K562 (cell line): Measurements from ENCODE around the gene CBX3. TPM values are rescaled to one million over a fixed set of nuclear protein-coding genes. Genes with fewer than 3 reads are reported as not detected.

Experiments used
- ATAC-seq: fragments of 200-7000 bp; cut with Tn5 transposase; 3 replicates; pipeline ENCODE4 v1.9.1; 2020; ENCODE audit warnings: moderate library complexity
- BruUV-seq: library from RNA; stranded (reverse); fragments of 400-500 nt; replicated peaks from 2 replicates; lab custom pipeline; 2021; lab: Mats Ljungman, UMichigan
- CTCF ChIA-PET: fragments of 300-600 bp; formaldehyde crosslinking; extraction: SDS; loops from one replicate; lab custom pipeline; 2021; ENCODE audit warnings: low intra/inter-chr PET ratio; lab: Yijun Ruan, JAX
- POLR2A ChIA-PET: fragments of 300-600, 350-650 bp; sonication (Branson Sonifier 250); formaldehyde crosslinking; extraction: SDS; loops from one replicate; lab custom pipeline; 2021; ENCODE audit warnings: antibody characterized with exemption, inconsistent platforms; lab: Yijun Ruan, JAX
- DNase-seq, 4 experiments: peaks; one replicate each; pipeline versions ENCODE4 v3.0.0 to v3.0.0-alpha.2; 2011 to 2018; ENCODE audit warnings: low spot score in 3 of 4, mixed read lengths in 3 of 4; ENCODE audit errors: extremely low read depth in 1 of 4
- FAIRE-seq: peaks from 2 replicates; lab custom pipeline; 2011; peaks lifted over from hg19 to GRCh38; lab: Jason Lieb, UNC
- H2AFZ ChIP-seq: 2 replicates; pipeline ENCODE4 v1.6.0; 2011; ENCODE audit warnings: low read depth, low read length, control low read depth, inconsistent platforms
- H3K27ac ChIP-seq: fragments of 200-600 bp; 3 replicates; pipeline ENCODE4 v1.8.0; 2011; ENCODE audit warnings: low read depth, mild to moderate bottlenecking, control low read depth, inconsistent platforms, low read length, moderate library complexity, mixed read lengths; ENCODE audit errors: extremely low read depth
- H3K27me3 ChIP-seq, 2 experiments: fragments of 300-600 bp in 1 of 2; 2 replicates in 1 of 2; 3 replicates in 1 of 2; pipeline versions ENCODE4 v1.6.0 to v1.8.0; 2011; ENCODE audit warnings: inconsistent platforms in 2 of 2, low read length in 2 of 2, mild to moderate bottlenecking in 1 of 2, mixed read lengths in 1 of 2, moderate library complexity in 1 of 2; ENCODE audit not compliant: control insufficient read depth in 2 of 2, insufficient read depth in 2 of 2
- H3K36me3 ChIP-seq: fragments of 300-600 bp; 3 replicates; pipeline ENCODE4 v1.8.0; 2011; ENCODE audit warnings: mild to moderate bottlenecking, low read length, inconsistent platforms; ENCODE audit not compliant: control insufficient read depth, insufficient read depth
- H3K4me1 ChIP-seq, 2 experiments: fragments of 200-600 bp in 1 of 2; replicated peaks in 1 of 2; 2 replicates in 1 of 2; 3 replicates in 1 of 2; pipeline versions ENCODE4 v1.5.1 to v1.8.0; 2011; ENCODE audit warnings: inconsistent platforms in 2 of 2, low read length in 2 of 2, mild to moderate bottlenecking in 1 of 2, mixed read lengths in 1 of 2, moderate library complexity in 1 of 2; ENCODE audit not compliant: control insufficient read depth in 2 of 2, insufficient read depth in 2 of 2
- H3K4me2 ChIP-seq: 2 replicates; pipeline ENCODE4 v1.6.1; 2011; ENCODE audit warnings: low read length, control low read depth, inconsistent platforms, mixed read lengths; ENCODE audit not compliant: insufficient read depth
- H3K4me3 ChIP-seq: fragments of 200-600 bp; sonication (generic), shearing (Covaris generic); 2 replicates; pipeline ENCODE4 v1.5.1; 2016; ENCODE audit warnings: control low read depth, inconsistent platforms
- H3K79me2 ChIP-seq: fragments of 200-600 bp; 3 replicates; pipeline ENCODE4 v1.8.0; 2011; ENCODE audit warnings: low read length, inconsistent platforms; ENCODE audit not compliant: control insufficient read depth, insufficient read depth
- H3K9ac ChIP-seq, 2 experiments: 2 replicates each; pipeline versions ENCODE4 v1.6.0 to v1.6.1; 2011; ENCODE audit warnings: low read depth in 2 of 2, low read length in 2 of 2, control low read depth in 1 of 2, inconsistent platforms in 1 of 2, mild to moderate bottlenecking in 1 of 2, mixed read lengths in 1 of 2; ENCODE audit not compliant: insufficient read depth in 1 of 2
- H3K9me1 ChIP-seq: one replicate; pipeline ENCODE4 v1.6.0; 2011; ENCODE audit warnings: inconsistent platforms, mild to moderate bottlenecking, low read length, moderate library complexity; ENCODE audit not compliant: control insufficient read depth, insufficient read depth
- H3K9me3 ChIP-seq: replicated peaks from 2 replicates; pipeline ENCODE4 v1.5.1; 2011; ENCODE audit warnings: low read depth, low read length, inconsistent platforms; ENCODE audit not compliant: control insufficient read depth, insufficient read depth
- H4K20me1 ChIP-seq: replicated peaks from 2 replicates; pipeline ENCODE4 v1.6.1; 2011; ENCODE audit warnings: low read length, inconsistent platforms, mixed read lengths; ENCODE audit not compliant: control insufficient read depth, insufficient read depth
- CBX3 ChIP-seq, 2 experiments: IDR thresholded peaks; 1 replicate in 1 of 2; 2 replicates in 1 of 2; pipeline ENCODE4 v1.6.1; 2012; ENCODE audit warnings: inconsistent platforms in 2 of 2, low read length in 2 of 2, borderline replicate concordance in 1 of 2, control low read depth in 1 of 2
- CEBPG ChIP-seq, 3 experiments: fragments of 200-800 bp in 1 of 3; sonication (Bioruptor generic) in 1 of 3; sonication (generic) in 1 of 3; formaldehyde crosslinking in 1 of 3; IDR thresholded peaks in 2 of 3; conservative IDR thresholded peaks in 1 of 3; 2 replicates each; pipeline versions ENCODE4 v1.6.1 to v1.8.0; 2016 to 2022; ENCODE audit warnings: missing compliant biosample characterization in 2 of 3, missing genetic modification characterization in 2 of 3, mild to moderate bottlenecking in 1 of 3, missing genetic modification reagents in 1 of 3
- ELF4 ChIP-seq: fragments of 450-650 bp; formaldehyde crosslinking; IDR thresholded peaks from 2 replicates; pipeline ENCODE4 v1.4.0; 2022; ENCODE audit warnings: missing genetic modification characterization
- EWSR1 ChIP-seq: fragments of 450-650 bp; IDR thresholded peaks from 2 replicates; pipeline ENCODE4 v1.6.1; 2018; ENCODE audit warnings: borderline replicate concordance, mild to moderate bottlenecking, low read depth, moderate library complexity; ENCODE audit not compliant: partially characterized antibody
- NFE2 ChIP-seq: IDR thresholded peaks from 2 replicates; pipeline ENCODE4 v1.6.1; 2014; ENCODE audit warnings: antibody characterized with exemption, low read depth
- RAD21 ChIP-seq, 2 experiments: fragments of 250-450 bp in 1 of 2; fragments of 450-650 bp in 1 of 2; sonication (Bioruptor Pico) in 1 of 2; formaldehyde crosslinking in 1 of 2; IDR thresholded peaks in 1 of 2; conservative IDR thresholded peaks in 1 of 2; 2 replicates each; pipeline versions ENCODE4 v1.4.0 to v1.8.0; 2020 to 2022; ENCODE audit warnings: mild to moderate bottlenecking in 2 of 2, moderate library complexity in 1 of 2
- RBFOX2 ChIP-seq: fragments of 200-400 bp; formaldehyde crosslinking; IDR thresholded peaks from 2 replicates; pipeline ENCODE4 v1.6.1; 2017; ENCODE audit warnings: low read depth, mild to moderate bottlenecking, low read length, moderate library complexity
- RNF2 ChIP-seq: sonication (generic); IDR thresholded peaks from 2 replicates; pipeline ENCODE4 v1.6.1; 2016
- SMARCA4 ChIP-seq: fragments of 450-650 bp; IDR thresholded peaks from 2 replicates; pipeline ENCODE4 v1.6.1; 2016
- STAT5A ChIP-seq: IDR thresholded peaks from 2 replicates; pipeline ENCODE4 v1.6.1; 2012; ENCODE audit warnings: low read length, inconsistent platforms, borderline replicate concordance
- TARDBP ChIP-seq: fragments of 450-650 bp; IDR thresholded peaks from 2 replicates; pipeline ENCODE4 v1.6.1; 2016
- ZNF316 ChIP-seq: fragments of 450-650 bp; IDR thresholded peaks from 2 replicates; pipeline ENCODE4 v1.6.1; 2016
- ZNF347 ChIP-seq: fragments of 450-650 bp; formaldehyde crosslinking; IDR thresholded peaks from 2 replicates; pipeline ENCODE4 v1.4.0; 2020; ENCODE audit warnings: low read depth, mild to moderate bottlenecking, moderate library complexity
- WGBS: fragments of 100-300 bp; shearing (Covaris generic); methylation state at CpG from one replicate; pipeline ENCODE4 v1.1.6; 2016; ENCODE audit warnings: low coverage, mixed read lengths; ENCODE audit not compliant: insufficient coverage; ENCODE audit errors: missing lambda C conversion rate; 5-methylcytosine and 5-hydroxymethylcytosine counted together
- in situ Hi-C: fragments of 300-500 bp; cut with MboI; formaldehyde crosslinking; loops from 4 replicates; pipeline ENCODE4 v1.15.0; 2018; ENCODE audit warnings: inconsistent platforms, mixed read lengths
- intact Hi-C: fragments of 100-400 bp; cut with micrococcal nuclease; formaldehyde crosslinking; loops from 2 replicates; pipeline ENCODE4 v1.14.2; 2022
- polyA plus RNA-seq, 8 experiments: library from polyadenylated mRNA; depleted of rRNA in 4 of 8; stranded (reverse) in 5 of 8; unstranded in 3 of 8; fragments of >200 nt; fragmentation: Nextera tagmentation in 2 of 8; fragmentation: Illumina TruSeq in 1 of 8; extraction: Ambion mirVana in 2 of 8; extraction: Trizol in 1 of 8; gene quantifications; 2 replicates each; pipeline versions ENCODE4 v1.2.1 to v1.2.3, GENCODE V29; 2011 to 2014; ENCODE audit warnings: inconsistent platforms in 1 of 8, missing spikeins in 1 of 8
- total RNA-seq, 7 experiments: library from RNA; depleted of rRNA in 6 of 7; stranded (reverse); fragments of >200 nt in 6 of 7; fragmentation: Illumina TruSeq in 2 of 7; extraction: Trizol in 2 of 7; gene quantifications; 2 replicates each; pipeline versions ENCODE4 v1.2.1 to v1.2.3, GENCODE V29; 2011 to 2021; ENCODE audit warnings: low replicate concordance in 1 of 7
- TF ChIP-seq, protein P1 (sequence below), 2 experiments: fragments of 200-800 bp in 1 of 2; sonication (Bioruptor generic) in 1 of 2; sonication (generic) in 1 of 2; formaldehyde crosslinking in 1 of 2; IDR thresholded peaks in 1 of 2; conservative IDR thresholded peaks in 1 of 2; 2 replicates each; pipeline versions ENCODE4 v1.5.0 to v1.6.1; 2016 to 2020; ENCODE audit warnings: missing compliant biosample characterization in 1 of 2, missing genetic modification characterization in 1 of 2, missing genetic modification reagents in 1 of 2
- TF ChIP-seq, protein P2 (sequence below): sonication (generic); formaldehyde crosslinking; IDR thresholded peaks from 2 replicates; pipeline ENCODE4 v1.8.1; 2023; ENCODE audit warnings: mild to moderate bottlenecking, missing genetic modification reagents
- TF ChIP-seq, protein P3 (sequence below), 2 experiments: fragments of 250-450 bp in 1 of 2; fragments of 450-650 bp in 1 of 2; sonication (Bioruptor Pico) in 1 of 2; IDR thresholded peaks; 2 replicates each; pipeline versions ENCODE4 v1.6.1 to v1.8.0; 2016 to 2021; ENCODE audit warnings: mild to moderate bottlenecking in 2 of 2, moderate library complexity in 2 of 2, missing compliant biosample characterization in 1 of 2, missing genetic modification characterization in 1 of 2

CBX3 gene
- total and polyA plus RNA-seq, 9 of the 15 experiments (the other 6 are each of a cell fraction or from before 2014, with no cell fraction given) = 198 to 413 (median 328) TPM

DNA sequence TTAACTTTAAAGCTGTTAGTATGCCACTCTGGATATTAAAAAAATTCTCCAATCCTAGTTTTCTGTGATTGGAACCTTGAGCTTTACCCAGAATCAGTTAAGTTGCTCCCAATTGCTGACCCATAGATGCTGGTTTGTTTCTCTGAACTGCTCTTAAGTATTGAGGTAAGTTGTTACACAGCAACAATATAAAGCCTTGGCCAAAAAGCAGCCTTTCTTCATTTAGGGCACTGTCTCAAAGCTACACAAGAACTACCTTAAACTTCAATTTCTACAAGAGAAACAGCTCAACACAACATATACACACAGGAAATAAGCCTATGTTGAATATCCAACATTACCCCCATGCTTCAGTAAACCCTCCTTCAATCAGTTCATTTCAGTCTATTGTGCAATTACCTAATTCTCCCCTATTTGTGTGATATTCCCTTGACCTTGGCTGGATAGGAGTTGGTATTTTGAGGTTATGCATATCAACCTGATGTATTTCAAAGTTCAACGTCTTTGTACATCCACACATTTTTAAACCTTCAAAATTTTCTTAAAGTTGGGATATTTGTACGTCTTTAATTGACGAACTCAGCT lies 12.5 kb upstream of the CBX3 start:
- Histone ChIP-seq H3K79me2 (peaks cover 30% of the 10 kb centered on the region), H3K27me3 (no peaks in the 10 kb centered on the region), H2AFZ (no peak overlapping the region), H3K9me3 (no peaks in the 10 kb centered on the region), H3K4me2 (no peak overlapping the region), H4K20me1 (peaks cover 21% of the 10 kb centered on the region), H3K9me1 (no peaks in the 10 kb centered on the region), H3K36me3 (peaks cover 67% of the 10 kb centered on the region), H3K4me3 (no peak overlapping the region), H3K27ac (no peak overlapping the region; the same call in 2 of the 3 replicates), H3K4me1 (peaks cover 0 to 26% of the 10 kb centered on the region in 2 experiments; a peak in 2 of 5 replicates), H3K9ac (no peak overlapping the region)
- ATAC-seq (peak; percentile 1; the same call in 2 of the 3 replicates), DNase-seq (no peak), FAIRE-seq (peak; percentile 52)
- POLR2A ChIA-PET = interaction anchor here (0.6 to 4.0 kb wide), 23 partner anchors 9 to 327 kb away, joined by 3 to 80 read pairs (median 5); partner anchors contain the start of gene HNRNPA2B1
- 76% methylated on average over 3 of the region's 3 CpGs for WGBS
- no TSS peak for BruUV-seq
- in situ Hi-C loops (no loop called here), intact Hi-C loops (no loop called here)
- CTCF ChIA-PET = interaction anchor here (0.6 kb wide), 1 partner anchor 8 kb away, joined by 3 read pairs; no protein-coding TSS in a partner anchor
- TF ChIP-seq RBFOX2 (peak; percentile 36), NFE2 (no peak), ZNF316 (0 out of 2 replicates have a peak, but pooled peaks have one; percentile 20), ZNF347 (0 out of 2 replicates have a peak, but pooled peaks have one; percentile 14), TARDBP (no peak), SMARCA4 (no peak), RAD21 (CRISPR knock-in tag; conservative IDR thresholded peaks at IDR 0.05 in 1 of 2, IDR thresholded peaks at IDR 0.05 in 1 of 2) (0 out of 4 replicates have a peak, but pooled peaks of 1 of the 2 experiments have one; percentile 3), RNF2 (peak; percentile 19; the same call in 1 of the 2 replicates), ELF4 (peak; percentile 54; the same call in 1 of the 2 replicates), EWSR1 (peak; percentile 77), CEBPG (CRISPR knock-in tag; IDR thresholded peaks at IDR 0.05) (peak; percentile 62), CEBPG (tag; conservative IDR thresholded peaks at IDR 0.05 in 1 of 2, IDR thresholded peaks at IDR 0.05 in 1 of 2) (peak; percentile 78 to 79), CBX3 (IDR thresholded peaks at IDR 0.05; ENCODE audit: borderline replicate concordance in 1 of 2, low read length in 2 of 2) (0 out of 3 replicates have a peak, but pooled peaks of 1 of the 2 experiments have one; percentile 14), STAT5A (peak; percentile 54; the same call in 1 of the 2 replicates)
- TF ChIP-seq, protein P1, sequence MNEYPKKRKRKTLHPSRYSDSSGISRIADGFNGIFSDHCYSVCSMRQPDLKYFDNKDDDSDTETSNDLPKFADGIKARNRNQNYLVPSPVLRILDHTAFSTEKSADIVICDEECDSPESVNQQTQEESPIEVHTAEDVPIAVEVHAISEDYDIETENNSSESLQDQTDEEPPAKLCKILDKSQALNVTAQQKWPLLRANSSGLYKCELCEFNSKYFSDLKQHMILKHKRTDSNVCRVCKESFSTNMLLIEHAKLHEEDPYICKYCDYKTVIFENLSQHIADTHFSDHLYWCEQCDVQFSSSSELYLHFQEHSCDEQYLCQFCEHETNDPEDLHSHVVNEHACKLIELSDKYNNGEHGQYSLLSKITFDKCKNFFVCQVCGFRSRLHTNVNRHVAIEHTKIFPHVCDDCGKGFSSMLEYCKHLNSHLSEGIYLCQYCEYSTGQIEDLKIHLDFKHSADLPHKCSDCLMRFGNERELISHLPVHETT (CRISPR knock-in tag; conservative IDR thresholded peaks at IDR 0.05 in 1 of 2, IDR thresholded peaks at IDR 0.05 in 1 of 2) = 0 out of 4 replicates have a peak, but pooled peaks of 1 of the 2 experiments have one; percentile 1
- TF ChIP-seq, protein P2, sequence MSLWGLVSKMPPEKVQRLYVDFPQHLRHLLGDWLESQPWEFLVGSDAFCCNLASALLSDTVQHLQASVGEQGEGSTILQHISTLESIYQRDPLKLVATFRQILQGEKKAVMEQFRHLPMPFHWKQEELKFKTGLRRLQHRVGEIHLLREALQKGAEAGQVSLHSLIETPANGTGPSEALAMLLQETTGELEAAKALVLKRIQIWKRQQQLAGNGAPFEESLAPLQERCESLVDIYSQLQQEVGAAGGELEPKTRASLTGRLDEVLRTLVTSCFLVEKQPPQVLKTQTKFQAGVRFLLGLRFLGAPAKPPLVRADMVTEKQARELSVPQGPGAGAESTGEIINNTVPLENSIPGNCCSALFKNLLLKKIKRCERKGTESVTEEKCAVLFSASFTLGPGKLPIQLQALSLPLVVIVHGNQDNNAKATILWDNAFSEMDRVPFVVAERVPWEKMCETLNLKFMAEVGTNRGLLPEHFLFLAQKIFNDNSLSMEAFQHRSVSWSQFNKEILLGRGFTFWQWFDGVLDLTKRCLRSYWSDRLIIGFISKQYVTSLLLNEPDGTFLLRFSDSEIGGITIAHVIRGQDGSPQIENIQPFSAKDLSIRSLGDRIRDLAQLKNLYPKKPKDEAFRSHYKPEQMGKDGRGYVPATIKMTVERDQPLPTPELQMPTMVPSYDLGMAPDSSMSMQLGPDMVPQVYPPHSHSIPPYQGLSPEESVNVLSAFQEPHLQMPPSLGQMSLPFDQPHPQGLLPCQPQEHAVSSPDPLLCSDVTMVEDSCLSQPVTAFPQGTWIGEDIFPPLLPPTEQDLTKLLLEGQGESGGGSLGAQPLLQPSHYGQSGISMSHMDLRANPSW = no peak
- TF ChIP-seq, protein P3, sequence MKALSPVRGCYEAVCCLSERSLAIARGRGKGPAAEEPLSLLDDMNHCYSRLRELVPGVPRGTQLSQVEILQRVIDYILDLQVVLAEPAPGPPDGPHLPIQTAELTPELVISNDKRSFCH (CRISPR knock-in tag; IDR thresholded peaks at IDR 0.05) = no peak
- TF ChIP-seq, protein P3 (tag; IDR thresholded peaks at IDR 0.05) = no peak
